ENCODE results near the gene RHBDD2.
A peak's percentile ranks its signal among the peaks of the same experiment; 100 is the strongest.

RHBDD2 gene

GRCh38 chr7:75915416-75916156 lies 36.8 kb downstream of the RHBDD2 start:
- peak overlapping the region; percentile 17 for H3K14ac ChIP-seq (ENCODE audit: low read length)
- peaks cover 11% of the 10 kb centered on the region for H3K79me1 ChIP-seq (ENCODE audit: low read depth, low read length)
- H2BK5ac ChIP-seq (ENCODE audit: low read length) = peak overlapping the region; percentile 92
- H3K23ac ChIP-seq (ENCODE audit: low read depth, low read length, poor library complexity) = peak overlapping the region; percentile 100
- no peak overlapping the region for H4K91ac ChIP-seq (ENCODE audit: low read depth, low read length, poor library complexity)
- H2BK15ac ChIP-seq (ENCODE audit: low read length) = no peak overlapping the region
- peaks cover 0 to 7% of the 10 kb centered on the region in 2 donors for H3K4me1 ChIP-seq (ENCODE audit: control insufficient read depth in 2 of 2, insufficient read depth in 1 of 2, low read depth in 1 of 2, low read length in 2 of 2)
- WGBS, 2 donors (ENCODE audit: extremely low coverage in 2 of 2, insufficient read length in 2 of 2, insufficient replicate concordance in 1 of 2) = no CpG with 5 or more reads among the region's 32 CpGs
- DNase-seq (ENCODE audit: low spot score) = no peak
- no peak overlapping the region for H4K8ac ChIP-seq (ENCODE audit: low read depth, low read length)
- H3K18ac ChIP-seq (ENCODE audit: low read length) = peak overlapping the region; percentile 97
- peak overlapping the region; percentile 76 for H3K4ac ChIP-seq (ENCODE audit: low read length)
- peaks cover 2 to 3% of the 10 kb centered on the region in 2 donors for H3K36me3 ChIP-seq (replicated peaks in 1 of 2; ENCODE audit: control insufficient read depth in 2 of 2, insufficient read depth in 2 of 2, low read length in 2 of 2)
- no peak overlapping the region for H2BK12ac ChIP-seq (ENCODE audit: low read length)
- peak overlapping the region; percentile 79 for H2BK120ac ChIP-seq (ENCODE audit: low read depth, low read length)
- H3K4me3 ChIP-seq (ENCODE audit: low read length in 2 of 2) = peak overlapping the region; percentile 71 to 90
- peak overlapping the region; percentile 89 for H2AFZ ChIP-seq (ENCODE audit: low read length)
- no peaks in the 10 kb centered on the region for H3K9me3 ChIP-seq (replicated peaks in 1 of 2; ENCODE audit: control insufficient read depth in 2 of 2, insufficient read depth in 1 of 2, low read depth in 1 of 2, low read length in 2 of 2)
- H3K4me2 ChIP-seq (ENCODE audit: insufficient read depth, low read length, poor library complexity, severe bottlenecking) = peak overlapping the region; percentile 96
- H2AK5ac ChIP-seq (ENCODE audit: low read depth, low read length) = peak overlapping the region; percentile 90
- H3K9ac ChIP-seq (ENCODE audit: low read depth, low read length, poor library complexity) = peak overlapping the region; percentile 96
- H3K27me3 ChIP-seq (ENCODE audit: control insufficient read depth in 3 of 3, insufficient read depth in 3 of 3, low read depth in 1 of 3, low read length in 3 of 3) = no peaks in the 10 kb centered on the region
- peak overlapping the region; percentile 27 for H3K27ac ChIP-seq (replicated peaks; ENCODE audit: low read length)

GRCh38 chr7:75916259-75916658 lies 37.4 kb downstream of the RHBDD2 start:
- no CpG with 5 or more reads among the region's 5 CpGs for WGBS, 2 donors (ENCODE audit: extremely low coverage in 2 of 2, insufficient read length in 2 of 2, insufficient replicate concordance in 1 of 2)
- Histone ChIP-seq H3K27ac (replicated peaks; ENCODE audit: low read length) (no peak overlapping the region), H3K27me3 (ENCODE audit: control insufficient read depth in 3 of 3, insufficient read depth in 3 of 3, low read depth in 1 of 3, low read length in 3 of 3) (no peaks in the 10 kb centered on the region)

GRCh38 chr7:75916685-75917634 lies 38.1 kb downstream of the RHBDD2 start:
- Histone ChIP-seq H3K4me1 (ENCODE audit: control insufficient read depth in 2 of 2, insufficient read depth in 1 of 2, low read depth in 1 of 2, low read length in 2 of 2) (peaks cover 0 to 7% of the 10 kb centered on the region in 2 donors), H3K4me3 (ENCODE audit: low read length in 2 of 2) (no peak overlapping the region), H2BK15ac (ENCODE audit: low read length) (no peak overlapping the region), H3K79me1 (ENCODE audit: low read depth, low read length) (peaks cover 11% of the 10 kb centered on the region), H3K27ac (replicated peaks; ENCODE audit: low read length) (no peak overlapping the region), H3K14ac (ENCODE audit: low read length) (no peak overlapping the region), H2AK5ac (ENCODE audit: low read depth, low read length) (no peak overlapping the region), H4K8ac (ENCODE audit: low read depth, low read length) (no peak overlapping the region), H2BK120ac (ENCODE audit: low read depth, low read length) (no peak overlapping the region), H3K18ac (ENCODE audit: low read length) (no peak overlapping the region), H3K23ac (ENCODE audit: low read depth, low read length, poor library complexity) (no peak overlapping the region), H3K27me3 (ENCODE audit: control insufficient read depth in 3 of 3, insufficient read depth in 3 of 3, low read depth in 1 of 3, low read length in 3 of 3) (no peaks in the 10 kb centered on the region), H2AFZ (ENCODE audit: low read length) (no peak overlapping the region), H3K36me3 (replicated peaks in 1 of 2; ENCODE audit: control insufficient read depth in 2 of 2, insufficient read depth in 2 of 2, low read length in 2 of 2) (peaks cover 5 to 6% of the 10 kb centered on the region in 2 donors), H3K4me2 (ENCODE audit: insufficient read depth, low read length, poor library complexity, severe bottlenecking) (no peak overlapping the region), H3K9ac (ENCODE audit: low read depth, low read length, poor library complexity) (no peak overlapping the region), H3K4ac (ENCODE audit: low read length) (no peak overlapping the region), H2BK5ac (ENCODE audit: low read length) (no peak overlapping the region), H3K9me3 (replicated peaks in 1 of 2; ENCODE audit: control insufficient read depth in 2 of 2, insufficient read depth in 1 of 2, low read depth in 1 of 2, low read length in 2 of 2) (no peaks in the 10 kb centered on the region), H2BK12ac (ENCODE audit: low read length) (no peak overlapping the region), H4K91ac (ENCODE audit: low read depth, low read length, poor library complexity) (no peak overlapping the region)
- no CpG with 5 or more reads among the region's 11 CpGs for WGBS, 2 donors (ENCODE audit: extremely low coverage in 2 of 2, insufficient read length in 2 of 2, insufficient replicate concordance in 1 of 2)
- no peak for DNase-seq (ENCODE audit: low spot score)

More at GRCh38 chr7:75916259-75916658, 37.4 kb downstream of the RHBDD2 start:
- Histone ChIP-seq H3K79me1 (ENCODE audit: low read depth, low read length) (peaks cover 11% of the 10 kb centered on the region), H3K4ac (ENCODE audit: low read length) (no peak overlapping the region), H4K8ac (ENCODE audit: low read depth, low read length) (no peak overlapping the region), H3K18ac (ENCODE audit: low read length) (no peak overlapping the region), H3K23ac (ENCODE audit: low read depth, low read length, poor library complexity) (no peak overlapping the region), H3K14ac (ENCODE audit: low read length) (no peak overlapping the region), H2BK12ac (ENCODE audit: low read length) (no peak overlapping the region), H2BK120ac (ENCODE audit: low read depth, low read length) (no peak overlapping the region), H2BK15ac (ENCODE audit: low read length) (no peak overlapping the region), H3K9me3 (replicated peaks in 1 of 2; ENCODE audit: control insufficient read depth in 2 of 2, insufficient read depth in 1 of 2, low read depth in 1 of 2, low read length in 2 of 2) (no peaks in the 10 kb centered on the region), H2AK5ac (ENCODE audit: low read depth, low read length) (no peak overlapping the region), H3K36me3 (replicated peaks in 1 of 2; ENCODE audit: control insufficient read depth in 2 of 2, insufficient read depth in 2 of 2, low read length in 2 of 2) (peaks cover 5 to 6% of the 10 kb centered on the region in 2 donors), H3K9ac (ENCODE audit: low read depth, low read length, poor library complexity) (no peak overlapping the region), H4K91ac (ENCODE audit: low read depth, low read length, poor library complexity) (no peak overlapping the region), H3K4me2 (ENCODE audit: insufficient read depth, low read length, poor library complexity, severe bottlenecking) (peak overlapping the region; percentile 96), H3K4me1 (ENCODE audit: control insufficient read depth in 2 of 2, insufficient read depth in 1 of 2, low read depth in 1 of 2, low read length in 2 of 2) (peaks cover 0 to 7% of the 10 kb centered on the region in 2 donors), H2BK5ac (ENCODE audit: low read length) (no peak overlapping the region), H3K4me3 (ENCODE audit: low read length in 2 of 2) (peak overlapping the region in 1 of 2 donors; percentile 71), H2AFZ (ENCODE audit: low read length) (no peak overlapping the region)
- no peak for DNase-seq (ENCODE audit: low spot score)

Measured in neuronal stem cell (in vitro differentiated cells).